Measurements from ENCODE around the gene CHI3L1. TPM values are rescaled to one million over a fixed set of nuclear protein-coding genes. Genes with fewer than 3 reads are reported as not detected.

Gene CHI3L1
- total and polyA plus RNA-seq, 10 donors: 2.7 to 41.2 (median 15.5) TPM

- WGBS, 5 donors: 66 to 86% (median 77%) methylated on average over 5 of the region's 5 CpGs
- no peak for DNase-seq
- Histone ChIP-seq H3K27ac (no peak overlapping the region), H3K9me3 (no peaks in the 10 kb centered on the region), H3K4me3 (no peak overlapping the region), H3K4me1 (peaks cover 0 to 20% (median 9%) of the 10 kb centered on the region in 6 donors), H3K36me3 (no peaks in the 10 kb centered on the region), H3K27me3 (replicated peaks in 1 of 7) (peaks cover 0 to 6% (median 0%) of the 10 kb centered on the region in 7 donors)
- intact Hi-C loops (cut with DNase I; ENCODE audit: low total_unique reads): no loop called here
- TF ChIP-seq POLR2A (IDR thresholded peaks at IDR 0.05): no peak
Observed at GRCh38 chr1:203206129-203206687, 19.7 kb upstream of the CHI3L1 start.

GRCh38 chr1:203204756-203205155 is 18.3 kb upstream of the CHI3L1 start:
- Histone ChIP-seq H3K27ac (no peak overlapping the region), H3K4me3 (no peak overlapping the region), H3K9me3 (no peaks in the 10 kb centered on the region), H3K4me1 (peaks cover 0 to 33% (median 16%) of the 10 kb centered on the region in 6 donors), H3K27me3 (replicated peaks in 1 of 7) (peaks cover 0 to 6% (median 0%) of the 10 kb centered on the region in 7 donors), H3K36me3 (no peaks in the 10 kb centered on the region)
- TF ChIP-seq POLR2A (IDR thresholded peaks at IDR 0.05) (no peak), CTCF (IDR thresholded peaks at IDR 0.05 in 8 of 11, conservative IDR thresholded peaks at IDR 0.05 in 3 of 11) (no peak), POLR2AphosphoS5 (IDR thresholded peaks at IDR 0.05) (no peak)
- DNase-seq: no peak
- intact Hi-C loops (cut with DNase I; ENCODE audit: low total_unique reads): no loop called here
- 66 to 95% (median 74%) methylated on average over 2 of the region's 2 CpGs for WGBS, 5 donors

- Histone ChIP-seq H3K9me3 (no peaks in the 10 kb centered on the region), H3K4me3 (peak overlapping the region in 1 of 8 donors; percentile 26), H3K27ac (peak overlapping the region in 7 of 8 donors; percentile 61 to 86 (median 74)), H3K27me3 (replicated peaks in 1 of 7) (peaks cover 0 to 11% (median 0%) of the 10 kb centered on the region in 7 donors), H3K4me1 (peaks cover 0 to 38% (median 18%) of the 10 kb centered on the region in 6 donors), H3K36me3 (no peaks in the 10 kb centered on the region)
- WGBS, 5 donors: 59 to 84% (median 74%) methylated on average over 15 of the region's 15 CpGs
- DNase-seq: no peak
- TF ChIP-seq POLR2A (IDR thresholded peaks at IDR 0.05) (no peak), POLR2AphosphoS5 (IDR thresholded peaks at IDR 0.05) (peak in 2 of 3 donors; percentile 34 to 64)
- intact Hi-C loops (cut with DNase I; ENCODE audit: low total_unique reads): no loop called here
Observed at GRCh38 chr1:203202431-203203245, 16.1 kb upstream of the CHI3L1 start.

GRCh38 chr1:203201516-203202205 is 15.2 kb upstream of the CHI3L1 start:
- no peaks in the 10 kb centered on the region for H3K36me3 ChIP-seq
- H3K27ac ChIP-seq: peak overlapping the region in 7 of 8 donors; percentile 61 to 86 (median 74)
- peak overlapping the region in 1 of 8 donors; percentile 26 for H3K4me3 ChIP-seq
- no peak for TF ChIP-seq POLR2A (IDR thresholded peaks at IDR 0.05)
- no peak for TF ChIP-seq POLR2AphosphoS5 (IDR thresholded peaks at IDR 0.05)
- no peak for TF ChIP-seq CTCF (IDR thresholded peaks at IDR 0.05 in 8 of 11, conservative IDR thresholded peaks at IDR 0.05 in 3 of 11)
- peaks cover 0 to 11% (median 0%) of the 10 kb centered on the region in 7 donors for H3K27me3 ChIP-seq (replicated peaks in 1 of 7)
- H3K4me1 ChIP-seq: peaks cover 0 to 38% (median 18%) of the 10 kb centered on the region in 6 donors
- no peak for DNase-seq
- WGBS, 5 donors: 67 to 93% (median 80%) methylated on average over 10 of the region's 10 CpGs
- H3K9me3 ChIP-seq: no peaks in the 10 kb centered on the region
- intact Hi-C loops (cut with DNase I; ENCODE audit: low total_unique reads): no loop called here
